Activated naive CD4-positive, alpha-beta T cell treated with anti-CD3 and anti-CD28 coated beads for 36 hours (primary cell): ENCODE measurements around the gene RBMS3. TPM values are rescaled to one million over a fixed set of nuclear protein-coding genes. Genes with fewer than 3 reads are reported as not detected.

ENCODE experiments used
- CTCF ChIA-PET: fragments of 350-600 bp; sonication (Branson Sonifier 250); formaldehyde crosslinking; loops from one replicate; lab custom pipeline; 2021; ENCODE audit warnings: antibody characterized with exemption; lab: Charles Lee
- DNase-seq: peaks from one replicate; pipeline ENCODE4 v3.0.0-alpha.2; 2020
- H3K27ac Mint-ChIP-seq: one replicate; pipeline ENCODE4 v1.8.0; 2021; ENCODE audit warnings: mild to moderate bottlenecking, mixed read lengths
- H3K27me3 Mint-ChIP-seq: one replicate; pipeline ENCODE4 v1.8.0; 2021; ENCODE audit warnings: low read depth, mixed read lengths
- H3K36me3 Mint-ChIP-seq: one replicate; pipeline ENCODE4 v1.8.0; 2021; ENCODE audit warnings: low read depth, mixed read lengths
- H3K4me1 Mint-ChIP-seq: one replicate; pipeline ENCODE4 v1.8.0; 2021; ENCODE audit warnings: low read depth, mixed read lengths
- H3K4me3 Mint-ChIP-seq: one replicate; pipeline ENCODE4 v1.8.0; 2021; ENCODE audit warnings: mild to moderate bottlenecking, moderate library complexity, mixed read lengths
- H3K9me3 Mint-ChIP-seq: one replicate; pipeline ENCODE4 v1.8.0; 2021; ENCODE audit warnings: mixed read lengths
- intact Hi-C: fragments of 100-400 bp; cut with micrococcal nuclease; formaldehyde crosslinking; loops from one replicate; pipeline ENCODE4 v1.15.1; 2023
- total RNA-seq, 2 experiments: library from RNA; stranded (reverse); gene quantifications; one replicate each; pipeline ENCODE4 v1.2.3, GENCODE V29; 2021

RBMS3 gene
- total RNA-seq, 2 experiments from 2014 or later: 0.84 to 1.1 TPM

DNA sequence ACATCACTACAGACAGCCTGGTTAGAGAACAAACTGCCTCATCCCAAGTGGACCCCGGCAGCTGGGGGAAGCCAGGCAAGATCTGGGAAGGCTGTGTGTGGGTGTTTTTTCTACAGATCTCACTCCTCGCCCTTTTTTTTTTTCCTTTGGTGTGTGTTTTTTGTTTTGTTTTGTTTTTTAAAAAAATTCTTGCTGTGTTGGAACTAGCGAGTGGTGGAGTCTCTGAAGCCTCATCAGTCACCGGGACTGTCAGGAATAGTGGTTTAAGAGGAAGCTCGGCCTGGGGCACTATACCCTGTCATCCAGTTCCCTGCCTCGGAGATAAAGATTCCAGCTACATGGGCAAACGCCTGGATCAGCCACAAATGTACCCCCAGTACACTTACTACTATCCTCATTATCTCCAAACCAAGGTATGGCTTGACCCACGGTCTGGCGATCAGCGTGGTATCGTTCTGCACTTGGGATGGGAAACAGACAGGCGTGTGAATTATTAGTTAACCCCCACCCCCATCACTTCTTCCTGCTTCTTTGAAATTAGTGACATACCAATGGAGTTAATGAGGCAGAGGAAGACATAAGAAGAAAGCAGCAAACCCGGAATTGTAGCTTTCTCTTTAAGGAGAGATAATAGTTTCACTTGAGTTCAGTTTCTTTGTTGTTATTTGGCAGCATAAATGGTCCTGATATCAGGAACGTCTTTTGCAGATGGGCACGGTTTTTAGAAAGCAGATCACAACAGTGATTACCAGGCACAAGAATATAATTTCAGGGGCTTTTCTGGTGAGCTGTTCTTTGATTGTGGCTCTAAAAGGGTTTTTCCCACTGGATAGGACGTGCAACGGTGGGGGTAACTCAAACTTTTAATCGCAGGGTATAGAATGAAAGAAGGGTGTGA, 722 bp downstream of the RBMS3 start:
- DNase-seq: peak; percentile 10
- peak overlapping the region; percentile 62 for H3K4me3 Mint-ChIP-seq
- H3K27me3 Mint-ChIP-seq: peaks cover 19% of the 10 kb centered on the region
- peaks cover 37% of the 10 kb centered on the region for H3K4me1 Mint-ChIP-seq
- no peaks in the 10 kb centered on the region for H3K36me3 Mint-ChIP-seq
- CTCF ChIA-PET: interaction anchor here (0.7 kb wide), 1 partner anchor 138 kb away, joined by 4 read pairs; no protein-coding TSS in a partner anchor
- H3K9me3 Mint-ChIP-seq: no peaks in the 10 kb centered on the region
- intact Hi-C loops: loop anchor here (2.0 to 5.0 kb wide), 5 partner anchors 129 to 405 kb away; no protein-coding TSS in a partner anchor
- peak overlapping the region; percentile 64 for H3K27ac Mint-ChIP-seq

DNA sequence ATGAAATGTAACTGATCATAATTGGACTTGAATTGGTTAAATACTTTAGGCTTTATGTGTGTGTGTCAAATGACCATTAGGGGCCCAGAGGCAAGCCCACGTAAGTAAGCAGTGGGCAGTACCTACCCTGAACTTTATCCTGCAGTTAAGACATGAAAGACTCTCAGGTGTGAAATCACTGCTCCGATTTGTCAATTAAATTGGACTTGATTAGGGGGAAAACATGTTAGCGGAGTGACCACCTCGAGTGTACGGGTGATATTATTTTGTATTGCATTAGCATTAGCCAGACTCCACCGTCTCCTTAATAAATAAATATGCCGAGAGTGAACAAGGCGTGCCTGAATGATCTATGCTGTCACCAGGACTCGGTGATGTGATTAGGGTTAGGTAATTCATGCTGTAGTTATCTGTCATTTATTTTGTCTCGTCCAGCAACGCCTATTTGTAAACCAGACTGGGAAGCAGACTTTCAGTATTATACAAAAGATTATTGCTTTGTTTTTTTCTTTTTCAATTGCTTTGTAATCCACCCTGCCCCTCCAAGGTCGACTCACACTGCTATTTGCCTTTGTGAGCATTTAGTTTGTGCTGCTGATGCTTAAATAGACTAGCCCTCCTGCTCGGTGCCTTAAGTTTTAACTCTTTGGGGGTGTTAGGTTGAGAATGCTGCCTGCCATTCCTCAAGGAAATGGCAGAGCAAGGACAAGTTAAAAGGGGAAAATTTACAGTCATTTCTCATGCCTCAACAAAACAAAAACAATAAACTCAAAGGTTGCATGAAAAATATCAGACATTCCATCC, 1.8 kb downstream of the RBMS3 start:
- Mint-ChIP-seq H3K9me3 (no peaks in the 10 kb centered on the region), H3K27me3 (peaks cover 23% of the 10 kb centered on the region), H3K36me3 (no peaks in the 10 kb centered on the region), H3K4me1 (peaks cover 37% of the 10 kb centered on the region), H3K27ac (peak overlapping the region; percentile 62), H3K4me3 (peak overlapping the region; percentile 62)
- no peak for DNase-seq
- intact Hi-C loops: loop anchor here (1.0 to 5.0 kb wide), 8 partner anchors 37 to 404 kb away; no protein-coding TSS in a partner anchor
- CTCF ChIA-PET: no interaction called here

DNA sequence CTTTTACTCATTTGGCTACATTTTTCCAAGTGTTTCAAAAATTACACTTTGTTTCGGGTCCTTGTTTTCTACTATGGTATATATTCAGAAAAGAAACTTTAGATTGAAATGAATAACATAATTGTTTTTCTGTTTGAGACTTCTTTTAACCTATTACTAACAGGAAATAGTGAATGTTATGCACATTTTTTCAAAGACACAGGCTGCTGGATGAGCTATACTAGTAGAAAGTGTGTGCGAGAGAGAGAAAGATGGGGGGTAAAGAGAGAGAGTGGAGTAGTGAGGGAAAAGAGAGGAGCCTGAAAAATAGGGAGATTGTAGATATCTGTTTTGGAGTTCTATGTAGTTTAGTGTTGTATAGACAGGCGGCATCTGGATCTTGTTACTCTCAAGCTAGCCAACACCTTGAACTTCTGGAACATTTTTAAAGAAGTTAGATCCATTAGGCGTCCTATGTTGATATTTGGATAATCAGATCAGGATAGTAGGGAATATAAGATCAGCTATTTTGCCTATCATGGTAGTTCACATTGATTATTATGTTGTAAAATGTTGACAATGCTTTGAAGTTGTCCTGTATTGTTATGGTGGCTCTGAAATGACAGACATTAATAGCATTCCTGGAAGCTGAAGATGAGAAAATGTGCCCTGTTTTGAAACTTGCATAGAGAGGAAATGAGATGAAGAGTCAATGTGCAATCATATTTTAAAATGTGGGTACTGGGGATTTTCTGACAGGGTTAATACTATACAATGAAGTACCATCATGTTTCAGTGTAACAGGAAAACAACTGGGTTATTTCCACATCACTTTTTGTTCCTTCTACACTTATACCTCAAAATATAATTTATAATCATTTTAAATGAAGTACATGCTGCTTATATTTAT, 2.6 kb downstream of the RBMS3 start:
- no peaks in the 10 kb centered on the region for H3K9me3 Mint-ChIP-seq
- H3K36me3 Mint-ChIP-seq: no peaks in the 10 kb centered on the region
- intact Hi-C loops: loop anchor here (1.0 to 5.0 kb wide), 9 partner anchors 38 to 442 kb away; no protein-coding TSS in a partner anchor
- peaks cover 28% of the 10 kb centered on the region for H3K27me3 Mint-ChIP-seq
- H3K4me3 Mint-ChIP-seq: peak overlapping the region; percentile 19
- CTCF ChIA-PET: no interaction called here
- H3K27ac Mint-ChIP-seq: peak overlapping the region; percentile 62
- H3K4me1 Mint-ChIP-seq: peaks cover 37% of the 10 kb centered on the region
- no peak for DNase-seq

DNA sequence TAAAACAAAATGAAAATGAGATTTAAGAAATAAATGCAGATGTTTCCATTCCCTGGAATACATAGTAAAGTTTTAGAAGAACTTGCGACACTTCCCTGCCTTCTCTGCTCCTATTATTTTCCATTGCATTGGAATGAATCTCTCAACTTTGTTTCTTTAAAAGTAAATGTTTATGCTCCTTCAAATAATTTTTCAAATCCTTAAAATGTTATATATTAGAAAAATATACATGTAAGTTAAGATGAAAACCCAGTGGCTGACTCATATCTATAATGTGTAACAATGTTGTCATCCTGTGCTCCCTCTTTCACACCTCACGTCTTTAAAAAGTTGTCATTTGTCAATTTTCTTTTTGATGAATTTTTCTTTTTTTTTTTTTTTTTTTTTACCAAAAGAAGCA, 3.6 kb downstream of the RBMS3 start:
- Mint-ChIP-seq H3K9me3 (no peaks in the 10 kb centered on the region), H3K36me3 (no peaks in the 10 kb centered on the region), H3K4me3 (no peak overlapping the region), H3K27ac (no peak overlapping the region), H3K27me3 (peaks cover 28% of the 10 kb centered on the region), H3K4me1 (peaks cover 37% of the 10 kb centered on the region)
- DNase-seq: no peak
- CTCF ChIA-PET: no interaction called here
- intact Hi-C loops: loop anchor here (1.0 to 5.0 kb wide), 4 partner anchors 132 to 443 kb away; no protein-coding TSS in a partner anchor

DNA sequence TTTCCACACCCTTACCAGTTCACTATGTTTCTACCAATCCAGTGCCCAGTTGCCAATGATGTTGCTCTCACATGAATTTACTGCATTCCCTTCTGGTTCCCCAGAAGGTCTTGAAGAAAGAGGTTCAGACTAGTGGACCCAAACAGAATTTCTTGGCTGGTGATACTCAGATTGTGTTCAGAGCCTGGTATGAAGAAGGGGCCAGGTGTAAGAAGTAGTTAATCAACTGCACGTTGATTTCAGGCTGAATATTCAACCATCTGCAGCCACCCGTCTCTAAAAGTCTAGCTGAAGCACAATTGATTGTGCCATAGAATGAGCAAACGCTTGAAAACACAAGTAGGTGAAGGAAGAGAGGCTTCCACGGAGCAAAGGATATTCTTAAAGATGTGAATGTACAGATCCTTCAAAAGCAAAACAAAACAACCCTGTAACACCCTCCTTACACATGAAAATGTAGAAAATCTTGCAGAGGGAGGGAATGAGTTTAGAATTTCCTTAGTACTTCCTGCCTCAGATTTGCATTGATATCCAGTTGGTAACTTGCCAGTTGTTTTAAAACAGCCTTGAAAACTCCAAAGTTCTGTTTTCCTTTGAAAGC, 4.7 kb downstream of the RBMS3 start:
- no peak overlapping the region for H3K4me3 Mint-ChIP-seq
- intact Hi-C loops: no loop called here
- CTCF ChIA-PET: no interaction called here
- H3K36me3 Mint-ChIP-seq: no peaks in the 10 kb centered on the region
- peaks cover 27% of the 10 kb centered on the region for H3K27me3 Mint-ChIP-seq
- peaks cover 35% of the 10 kb centered on the region for H3K4me1 Mint-ChIP-seq
- H3K27ac Mint-ChIP-seq: peak overlapping the region; percentile 21
- H3K9me3 Mint-ChIP-seq: no peaks in the 10 kb centered on the region
- no peak for DNase-seq

- no peaks in the 10 kb centered on the region for H3K36me3 Mint-ChIP-seq
- intact Hi-C loops: no loop called here
- no peak overlapping the region for H3K4me3 Mint-ChIP-seq
- CTCF ChIA-PET: no interaction called here
- peaks cover 26% of the 10 kb centered on the region for H3K4me1 Mint-ChIP-seq
- DNase-seq: no peak
- peaks cover 25% of the 10 kb centered on the region for H3K27me3 Mint-ChIP-seq
- H3K27ac Mint-ChIP-seq: no peak overlapping the region
- no peaks in the 10 kb centered on the region for H3K9me3 Mint-ChIP-seq
These were observed 5.8 kb downstream of the RBMS3 start for GRCh38 chr3:29286478-29287240.

GRCh38 chr3:29290596-29290995, 9.7 kb downstream of the RBMS3 start:
- peaks cover 2% of the 10 kb centered on the region for H3K4me1 Mint-ChIP-seq
- H3K9me3 Mint-ChIP-seq: no peaks in the 10 kb centered on the region
- H3K27me3 Mint-ChIP-seq: peaks cover 9% of the 10 kb centered on the region
- intact Hi-C loops: no loop called here
- DNase-seq: no peak
- H3K36me3 Mint-ChIP-seq: no peaks in the 10 kb centered on the region
- H3K4me3 Mint-ChIP-seq: no peak overlapping the region
- CTCF ChIA-PET: no interaction called here
- no peak overlapping the region for H3K27ac Mint-ChIP-seq

DNA sequence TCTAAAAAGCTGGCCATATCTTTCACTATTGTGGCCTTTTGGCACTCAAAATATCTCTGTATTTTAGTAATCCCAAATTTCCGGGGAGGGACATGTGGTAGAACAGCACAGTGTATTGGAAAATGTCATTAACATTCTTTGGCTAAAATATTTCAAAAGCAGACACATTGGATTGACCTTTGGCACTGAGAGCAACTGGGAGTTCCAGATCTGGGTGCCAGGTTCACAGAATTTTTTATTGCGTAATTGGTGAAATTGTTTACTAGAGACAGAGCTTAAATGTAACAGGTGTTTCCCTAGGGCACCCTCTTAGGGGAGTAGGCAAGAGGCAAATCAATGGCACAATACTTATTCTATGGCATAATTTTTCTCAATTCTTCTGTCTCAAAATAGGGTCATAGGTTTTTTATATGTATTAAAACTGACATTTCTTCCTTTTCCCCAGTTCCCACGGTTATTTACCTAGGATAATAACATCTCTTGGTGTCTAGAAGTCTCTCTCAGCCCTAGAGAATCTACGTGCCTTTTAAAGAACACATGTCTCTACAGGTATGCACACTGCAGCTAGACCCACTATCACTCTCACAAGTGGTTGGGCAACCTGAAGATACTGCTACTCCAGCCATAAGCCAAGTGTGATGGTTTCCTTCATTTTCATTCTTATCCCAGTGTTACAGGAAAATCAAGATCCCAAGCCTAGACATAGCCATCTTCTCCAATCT, 10.6 kb downstream of the RBMS3 start:
- H3K4me3 Mint-ChIP-seq: no peak overlapping the region
- intact Hi-C loops: no loop called here
- H3K9me3 Mint-ChIP-seq: no peaks in the 10 kb centered on the region
- H3K4me1 Mint-ChIP-seq: no peaks in the 10 kb centered on the region
- H3K36me3 Mint-ChIP-seq: no peaks in the 10 kb centered on the region
- H3K27me3 Mint-ChIP-seq: peaks cover 8% of the 10 kb centered on the region
- no peak overlapping the region for H3K27ac Mint-ChIP-seq
- CTCF ChIA-PET: interaction anchor here (0.6 kb wide), 1 partner anchor 28 kb away, joined by 3 read pairs; no protein-coding TSS in a partner anchor
- DNase-seq: no peak

GRCh38 chr3:29291982-29292363, 11.1 kb downstream of the RBMS3 start:
- Mint-ChIP-seq H3K4me3 (no peak overlapping the region), H3K27me3 (peaks cover 6% of the 10 kb centered on the region), H3K9me3 (no peaks in the 10 kb centered on the region), H3K4me1 (no peaks in the 10 kb centered on the region), H3K27ac (no peak overlapping the region), H3K36me3 (no peaks in the 10 kb centered on the region)
- intact Hi-C loops: no loop called here
- CTCF ChIA-PET: interaction anchor here (0.6 kb wide), 1 partner anchor 28 kb away, joined by 3 read pairs; no protein-coding TSS in a partner anchor
- no peak for DNase-seq

DNA sequence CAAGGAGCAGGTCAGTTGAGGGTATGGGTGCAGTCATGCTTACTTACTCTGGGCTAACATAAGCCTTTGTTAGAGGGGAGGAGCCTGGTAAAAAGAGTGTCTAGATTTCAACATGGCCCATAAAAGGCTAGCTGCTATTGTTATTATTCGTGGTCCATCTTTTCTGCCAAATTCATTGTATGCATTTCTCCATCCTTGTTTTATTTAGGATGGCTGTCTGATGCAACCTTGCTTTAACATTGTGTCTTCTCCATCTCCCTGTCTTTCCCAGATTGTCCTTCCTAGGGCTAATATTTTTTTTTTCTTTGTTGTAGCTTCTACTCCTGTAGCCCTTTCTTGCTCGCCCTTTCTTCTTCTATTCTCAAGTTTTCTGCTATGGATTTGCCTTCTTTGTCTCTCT, 12.6 kb downstream of the RBMS3 start:
- Mint-ChIP-seq H3K27ac (no peak overlapping the region), H3K4me1 (no peaks in the 10 kb centered on the region), H3K4me3 (no peak overlapping the region), H3K36me3 (no peaks in the 10 kb centered on the region), H3K9me3 (no peaks in the 10 kb centered on the region), H3K27me3 (peaks cover 3% of the 10 kb centered on the region)
- intact Hi-C loops: no loop called here
- DNase-seq: no peak
- CTCF ChIA-PET: no interaction called here
